GM19467 (cell line): ENCODE data around the gene ARHGAP24.
A peak's percentile ranks its signal among the peaks of the same experiment; 100 is the strongest.
"Not testable (repeated sequence)": the region's sequence is repeated elsewhere in the genome, so short reads cannot be mapped to it uniquely, and the experiment has no call there.

Experiments used
- ATAC-seq: cut with Tn5 transposase; IDR thresholded peaks from one replicate; pipeline ENCODE4 v1.9.1; 2021; ENCODE audit warnings: mild to moderate bottlenecking, moderate library complexity; ENCODE audit not compliant: unreplicated experiment

Gene ARHGAP24

DNA sequence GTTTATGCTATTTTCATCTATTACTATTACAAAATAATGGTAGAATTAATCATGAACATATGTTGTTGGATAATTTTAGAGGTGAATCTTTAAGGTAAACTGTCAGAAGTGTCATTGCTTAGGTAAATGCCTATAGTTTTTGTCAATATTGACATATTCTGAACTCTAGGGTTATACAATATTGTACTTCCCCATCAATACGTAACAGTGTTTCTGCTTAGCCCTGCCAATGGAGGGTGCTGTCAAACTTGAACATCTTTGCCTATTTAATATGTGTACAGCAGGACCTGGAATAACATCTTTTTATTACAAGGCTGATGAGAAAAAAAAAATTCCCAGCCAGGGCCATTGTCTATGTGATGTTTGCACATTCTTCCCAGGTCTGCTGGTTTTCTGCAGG lies 40.8 kb downstream of the ARHGAP24 start:
- ATAC-seq: no peak

DNA sequence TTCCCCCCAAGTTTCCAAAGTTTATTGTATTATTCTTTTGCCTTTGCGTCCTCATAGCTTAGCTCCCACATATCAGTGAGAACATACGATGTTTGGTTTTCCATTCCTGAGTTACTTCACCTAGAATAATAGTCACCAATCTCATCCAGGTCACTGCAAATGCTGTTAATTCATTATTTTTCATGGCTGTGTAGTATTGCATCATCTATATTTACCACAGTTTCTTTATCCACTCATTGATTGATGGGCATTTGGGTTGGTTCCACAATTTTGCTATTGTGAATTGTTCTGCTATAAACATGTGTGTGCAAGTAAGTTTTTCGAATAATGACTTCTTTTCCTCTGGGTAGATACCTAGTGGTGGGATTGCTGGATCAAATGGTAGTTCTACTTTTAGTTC lies 43.6 kb downstream of the ARHGAP24 start:
- not testable (repeated sequence) for ATAC-seq

DNA sequence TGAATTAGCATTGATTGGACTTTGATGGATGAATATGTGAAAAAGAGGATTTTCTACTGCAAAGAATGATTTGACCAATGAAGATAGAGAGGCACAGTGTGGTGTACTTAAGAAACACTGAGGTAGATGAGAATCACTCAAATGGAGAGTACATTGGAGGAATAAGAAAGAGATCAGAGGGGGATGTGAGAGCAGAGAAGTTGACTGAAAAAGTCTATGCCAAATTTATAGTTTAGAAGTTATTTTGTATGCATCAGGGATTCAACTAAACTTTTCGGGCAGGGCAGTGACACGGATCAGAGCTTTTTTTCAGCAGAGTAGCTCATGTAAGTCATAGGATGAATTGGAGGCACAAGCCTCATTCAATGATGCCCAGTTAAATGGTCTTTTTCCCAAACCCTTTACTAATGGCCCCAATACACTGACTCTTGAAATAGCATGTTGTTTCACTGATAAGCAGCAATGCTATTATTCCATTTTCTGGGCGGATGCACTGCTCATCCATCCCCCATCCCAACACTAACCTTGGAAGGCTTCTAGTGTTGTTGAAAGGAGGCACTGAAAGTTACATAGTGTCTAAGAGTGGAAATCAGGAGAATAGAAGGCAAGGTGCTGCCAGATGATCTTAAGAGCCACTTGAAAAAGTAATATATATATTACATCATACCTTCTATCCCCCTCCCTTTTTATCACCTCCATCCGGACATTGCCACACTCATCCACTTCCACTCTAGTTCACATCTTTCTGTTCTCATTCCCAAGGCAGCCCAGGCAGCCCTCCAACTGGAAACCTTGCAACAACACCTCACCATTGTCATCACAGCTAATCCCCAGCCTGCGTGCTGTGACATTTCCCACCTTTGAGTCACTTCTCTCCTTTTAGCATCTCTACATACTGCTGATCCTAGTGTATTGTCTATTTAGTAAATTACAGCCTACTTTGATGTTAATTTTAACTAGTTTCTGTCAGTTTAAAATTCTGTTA lies 46.1 kb downstream of the ARHGAP24 start:
- ATAC-seq: no peak

DNA sequence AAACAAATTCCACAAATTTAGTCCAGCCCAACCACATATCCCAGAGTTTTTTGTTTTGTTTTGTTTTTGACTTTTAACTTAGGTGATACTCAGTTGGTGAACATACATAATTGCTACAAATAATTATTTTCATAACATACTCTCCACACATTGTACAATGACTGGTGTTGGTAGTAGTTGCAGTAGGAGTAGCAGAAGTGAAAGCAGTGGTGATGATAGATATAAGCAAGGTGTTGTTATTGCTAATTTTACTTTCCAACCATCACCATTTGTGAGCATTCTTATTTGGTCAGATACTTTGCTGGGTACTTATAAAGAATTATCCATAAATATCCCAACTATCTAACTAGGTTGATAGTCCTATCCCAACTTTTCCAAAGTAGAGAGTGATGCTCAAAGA lies 47.3 kb downstream of the ARHGAP24 start:
- no peak for ATAC-seq

DNA sequence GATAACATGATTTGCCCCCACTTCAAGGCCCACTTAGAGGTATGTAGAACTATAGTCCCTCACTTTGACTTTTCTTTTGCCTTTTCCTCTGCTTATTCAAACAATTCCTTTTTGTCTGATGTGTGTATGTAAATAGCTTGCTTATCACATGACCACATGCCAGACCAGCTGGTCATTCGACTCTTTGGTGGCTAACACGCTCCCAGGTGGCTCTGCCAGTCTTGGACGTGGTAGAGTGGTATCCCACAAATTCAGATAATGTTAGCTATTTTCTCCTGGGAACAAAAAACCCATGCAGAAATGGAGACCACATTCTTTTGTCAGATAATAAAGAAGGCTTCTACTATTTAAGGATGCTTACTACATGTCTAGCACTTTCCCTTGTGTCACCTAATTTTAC lies 47.9 kb downstream of the ARHGAP24 start:
- no peak for ATAC-seq

DNA sequence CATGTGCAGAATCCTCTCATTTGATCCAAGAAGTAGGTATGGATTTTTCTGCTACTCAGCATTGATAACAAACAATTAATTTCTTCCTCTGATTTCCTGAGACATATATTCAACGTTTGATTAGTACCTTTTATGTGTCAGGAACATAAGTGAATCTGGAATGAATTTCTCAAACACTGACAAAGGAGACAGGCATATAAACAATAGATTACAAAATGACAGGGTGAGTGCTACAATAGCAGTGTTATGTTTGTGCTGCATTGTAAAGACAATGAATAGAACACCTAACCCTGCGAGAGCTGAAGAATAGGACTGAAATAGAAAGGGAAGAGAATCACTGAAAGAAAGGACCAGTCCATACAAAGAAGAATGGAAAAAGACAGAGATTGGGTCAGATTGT lies 52.9 kb downstream of the ARHGAP24 start:
- ATAC-seq: no peak

DNA sequence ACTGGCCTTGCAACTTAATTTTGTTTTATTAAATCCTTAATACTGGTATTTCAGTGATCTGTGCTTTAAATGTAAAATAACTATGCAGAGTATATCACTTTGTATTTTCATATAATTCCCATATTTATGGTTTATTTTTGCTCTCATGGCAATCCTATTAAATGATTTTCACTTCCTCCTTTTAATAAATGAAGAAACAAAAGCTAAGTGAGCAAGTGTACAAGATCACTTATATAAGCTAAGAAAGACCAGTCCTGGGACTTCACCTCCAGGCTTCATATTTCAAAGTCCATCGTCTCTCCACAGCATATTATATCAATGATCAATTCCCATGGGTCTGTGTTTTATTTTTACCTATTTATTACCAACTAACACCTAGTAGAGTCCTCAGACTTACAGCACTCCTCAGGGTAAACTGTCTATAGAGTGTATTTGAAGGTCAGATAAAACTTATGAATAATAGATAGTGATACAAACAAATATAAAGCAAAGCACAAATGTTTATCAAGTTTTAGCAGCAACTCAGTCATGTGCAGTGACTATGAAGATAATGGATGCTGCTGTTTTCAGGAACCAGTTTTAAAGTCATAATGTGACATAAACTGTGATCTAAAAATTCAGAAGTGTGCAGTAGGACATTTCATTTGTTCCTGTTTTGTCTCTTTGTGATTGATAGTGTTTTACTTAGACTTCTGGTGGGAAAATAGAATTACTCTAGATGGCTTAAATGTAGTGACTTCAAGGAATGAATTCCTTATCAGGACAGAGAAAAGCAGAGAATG lies 56.8 kb downstream of the ARHGAP24 start:
- ATAC-seq: no peak

DNA sequence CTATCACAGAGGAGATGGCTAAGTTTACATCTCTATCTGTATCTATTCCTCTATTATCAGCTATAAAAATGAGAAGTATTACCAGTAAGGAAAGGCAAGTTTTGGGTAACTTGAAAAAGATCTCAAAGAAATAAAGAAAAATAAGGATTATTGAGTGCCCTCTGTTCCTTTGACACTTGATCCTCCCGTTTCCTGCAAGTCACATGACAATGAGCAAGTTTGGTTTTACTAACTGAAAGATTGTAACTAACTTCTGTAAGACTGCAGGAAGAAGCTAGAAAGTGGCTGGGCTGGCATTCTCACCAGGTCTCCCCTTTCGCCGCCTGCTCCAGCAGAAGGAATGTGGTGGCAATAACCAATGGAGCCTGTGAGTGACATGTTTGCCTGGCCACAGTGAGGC lies 59.2 kb downstream of the ARHGAP24 start:
- ATAC-seq: no peak

DNA sequence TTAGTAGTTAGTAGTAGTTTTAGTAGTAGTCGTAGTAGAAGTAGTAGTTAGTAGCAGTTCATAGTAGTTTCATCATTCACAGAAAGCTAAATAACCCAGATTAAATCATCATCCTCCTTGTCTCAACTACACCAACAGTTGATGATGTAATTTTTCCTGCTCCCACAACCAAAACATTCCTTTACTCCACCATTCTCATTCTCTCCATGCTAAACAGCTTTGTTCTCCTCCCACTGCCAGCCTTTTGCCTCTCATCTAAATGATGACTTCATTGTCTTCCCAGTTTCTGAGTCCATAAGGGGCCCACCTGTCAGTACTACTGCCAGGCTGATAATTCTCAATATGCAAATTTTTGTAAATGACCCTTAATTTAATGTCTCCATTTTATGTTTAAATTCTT lies 68.9 kb downstream of the ARHGAP24 start:
- no peak for ATAC-seq

DNA sequence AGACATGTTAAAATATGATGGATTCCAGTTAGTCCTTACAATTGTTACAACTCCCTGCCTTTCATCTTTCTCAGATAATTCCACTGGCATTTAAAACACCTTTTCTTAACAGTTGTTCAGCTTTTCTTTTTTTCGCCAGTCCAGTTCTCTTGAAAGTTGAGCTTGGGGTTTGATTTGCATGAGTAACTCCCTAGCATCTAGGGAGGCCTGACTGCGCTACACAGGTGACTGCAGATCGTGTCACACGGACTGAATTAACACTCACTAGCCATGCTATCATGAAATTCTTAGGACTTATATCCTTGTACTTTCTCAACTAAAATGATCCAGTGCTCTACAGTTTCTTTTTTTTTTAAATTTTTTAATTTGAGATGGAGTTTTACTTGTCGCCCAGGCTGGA lies 69.8 kb downstream of the ARHGAP24 start:
- no peak for ATAC-seq

DNA sequence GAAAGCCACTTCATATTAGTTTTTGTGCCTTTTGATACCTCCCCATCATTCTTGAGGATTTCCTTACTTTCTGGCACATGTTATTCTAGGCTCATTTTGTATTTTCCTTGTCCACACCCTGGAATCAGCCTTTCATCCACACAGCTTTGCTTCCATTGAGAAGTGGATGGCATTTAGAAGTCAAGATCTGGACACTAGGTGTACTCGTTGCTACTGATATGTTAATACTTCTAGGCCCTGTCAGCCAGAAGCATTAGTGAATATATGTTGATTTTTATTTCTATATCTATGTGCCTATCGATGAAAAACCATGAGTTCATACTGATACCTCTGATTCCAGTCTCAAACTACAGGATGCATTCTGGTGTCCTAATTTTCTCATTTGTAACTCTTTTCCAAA lies 73.2 kb downstream of the ARHGAP24 start:
- no peak for ATAC-seq

DNA sequence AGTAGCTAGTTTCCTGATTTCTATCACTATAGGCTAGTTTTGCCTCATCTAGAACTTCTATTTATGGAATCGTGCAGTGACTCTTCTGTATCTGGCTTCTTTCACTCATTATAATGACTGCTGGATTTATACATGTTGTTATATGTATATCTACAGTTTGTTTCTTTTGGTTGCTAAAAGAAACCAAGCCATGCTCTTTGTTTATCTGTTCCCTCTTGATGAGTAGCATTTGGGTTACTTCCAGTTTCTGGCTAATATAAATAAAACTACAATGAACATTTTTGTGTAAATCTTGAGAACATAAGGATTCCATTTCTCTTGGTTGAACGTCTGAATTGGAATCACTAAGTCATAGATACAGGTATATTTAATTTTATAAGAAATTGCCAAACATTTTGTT lies 73.9 kb downstream of the ARHGAP24 start:
- no peak for ATAC-seq

DNA sequence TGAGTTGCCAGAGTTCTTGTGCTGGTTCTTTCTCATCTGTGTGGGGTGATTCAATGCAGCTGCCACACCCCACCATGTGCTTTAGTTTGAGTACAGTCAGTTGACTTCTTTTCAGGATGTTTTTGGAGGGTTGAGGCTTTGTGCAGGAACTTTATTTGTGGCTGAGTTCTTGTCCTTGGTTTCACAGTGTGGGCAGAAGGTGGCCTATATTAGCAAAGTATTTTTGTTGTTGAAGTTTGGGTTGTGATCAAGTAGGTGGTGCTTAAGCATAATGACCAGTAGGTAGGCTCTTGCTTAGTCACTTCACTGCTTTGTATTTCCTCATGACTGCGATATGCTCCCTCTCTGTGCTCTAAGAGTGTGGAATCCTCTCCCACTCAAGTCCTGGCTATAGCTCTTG lies 80.3 kb downstream of the ARHGAP24 start:
- no peak for ATAC-seq

DNA sequence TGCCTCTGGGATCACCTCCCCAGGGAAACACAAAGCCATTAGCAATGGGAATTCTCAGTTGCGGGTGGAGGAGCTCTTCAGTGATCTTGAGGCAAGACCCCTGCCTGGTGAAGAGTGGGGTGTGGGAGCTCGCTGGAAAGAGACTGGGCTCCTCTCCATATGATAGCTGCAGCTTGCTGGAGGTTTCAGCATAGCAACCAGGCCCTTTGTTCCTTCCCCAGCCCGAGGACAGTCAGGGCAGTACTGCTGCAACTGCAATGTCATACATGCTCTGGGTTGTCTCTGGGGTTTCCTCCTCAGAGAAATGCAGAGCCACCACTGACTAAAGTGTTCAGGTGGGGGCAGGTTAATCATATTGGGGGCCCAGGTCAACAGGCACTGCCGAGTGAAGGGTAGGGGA lies 81.3 kb downstream of the ARHGAP24 start:
- no peak for ATAC-seq

DNA sequence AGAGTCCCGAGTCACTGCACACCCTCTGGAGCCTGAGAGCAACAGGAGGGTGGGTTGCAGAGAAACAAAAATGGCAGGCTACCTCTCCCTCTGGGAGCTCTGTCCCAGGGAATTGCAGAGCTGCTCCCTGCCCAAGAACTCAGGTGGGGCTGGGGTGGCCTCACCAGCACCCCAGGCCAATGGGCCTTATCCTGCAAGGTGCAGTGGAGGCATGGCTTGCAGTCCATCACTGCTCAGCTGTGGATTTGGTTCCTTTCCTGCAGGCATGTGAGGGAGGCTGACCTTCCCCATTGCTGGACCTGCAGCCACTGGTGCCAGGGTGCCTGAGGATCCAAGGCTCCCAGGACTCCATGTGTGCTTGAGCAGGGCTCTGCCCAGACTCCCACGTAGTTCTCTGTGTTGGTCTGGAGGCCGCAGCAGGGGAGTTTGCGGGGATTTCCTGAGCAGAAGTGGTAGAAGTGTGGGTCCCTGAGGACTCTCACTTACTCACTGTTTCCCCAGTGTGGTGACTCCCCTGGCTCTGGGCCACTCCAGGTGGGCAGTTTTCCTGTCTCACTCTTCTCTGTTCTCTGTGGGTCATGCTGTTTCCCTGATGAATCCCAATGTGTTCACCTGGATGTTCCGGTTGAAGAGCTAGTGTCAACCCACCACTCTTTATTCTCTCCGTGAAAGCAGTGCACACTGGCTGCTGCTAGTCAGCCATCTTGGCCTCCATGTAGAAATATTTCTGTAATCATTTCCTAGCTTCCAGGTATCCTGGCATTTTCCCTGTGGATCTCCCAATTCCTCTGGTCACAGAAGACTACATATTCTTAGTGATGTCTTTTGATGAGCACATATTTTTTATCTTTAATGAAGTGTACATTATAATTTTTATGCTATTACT lies 82.3 kb downstream of the ARHGAP24 start:
- ATAC-seq: peak; percentile 86

DNA sequence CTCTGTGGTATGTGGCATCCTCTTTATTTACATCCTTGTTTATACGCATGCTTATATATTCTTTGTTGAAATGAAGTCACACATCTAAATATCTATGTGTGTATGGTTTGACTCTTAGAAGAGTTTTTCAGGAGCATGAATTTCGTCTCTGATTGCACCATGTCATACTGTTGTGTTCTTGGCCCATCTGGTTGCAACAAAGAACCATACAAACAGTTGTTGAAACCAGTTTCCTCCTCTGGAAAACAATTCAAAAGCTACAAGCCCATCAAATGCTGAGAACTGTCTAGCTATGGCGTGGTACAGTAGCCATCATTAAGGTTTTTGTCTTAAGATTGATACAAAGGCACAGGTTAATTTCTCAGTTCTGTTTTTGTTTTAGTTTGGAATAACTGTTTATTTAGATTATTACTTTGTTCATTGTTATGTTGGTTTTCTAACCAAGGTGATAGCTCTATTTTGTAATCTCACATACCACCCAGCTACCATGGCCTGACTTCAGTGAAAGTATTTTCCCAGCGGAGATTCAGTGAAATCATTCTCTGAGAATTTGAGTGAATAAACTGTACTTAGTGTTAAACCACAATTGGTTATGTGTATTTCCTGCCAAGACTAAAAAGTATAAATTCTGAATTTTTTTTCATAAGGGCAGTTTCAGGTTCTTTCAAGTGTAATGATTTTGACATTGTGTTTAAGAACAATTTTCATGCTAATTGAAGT lies 91.0 kb downstream of the ARHGAP24 start:
- ATAC-seq: no peak

DNA sequence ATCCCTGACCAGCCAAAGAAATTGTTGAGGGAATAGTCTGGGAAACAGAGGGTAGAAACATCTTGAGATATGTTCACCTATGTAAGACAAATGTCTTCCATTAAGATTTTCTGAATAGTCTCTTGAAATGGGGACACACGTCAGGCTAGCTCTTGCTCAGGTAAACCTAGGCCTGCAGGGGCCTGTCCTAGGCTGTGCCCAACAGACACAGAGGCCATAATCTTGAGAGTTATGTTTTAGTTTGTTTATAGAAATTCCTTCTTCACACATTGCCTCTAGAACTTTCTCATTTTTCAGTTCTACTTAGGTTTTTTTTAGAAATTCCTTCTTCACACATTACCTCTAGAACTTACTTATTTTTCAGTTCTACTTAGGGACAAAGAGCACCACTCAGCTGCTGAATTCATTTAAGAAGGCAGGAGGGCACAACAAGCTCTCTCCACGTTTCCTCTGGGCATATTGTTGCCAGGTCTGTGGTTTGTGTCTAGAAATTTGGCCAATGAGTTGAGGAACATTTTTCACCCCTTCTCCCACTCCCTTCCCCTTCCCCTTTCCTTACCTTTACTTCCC lies 94.9 kb downstream of the ARHGAP24 start:
- ATAC-seq: no peak

DNA sequence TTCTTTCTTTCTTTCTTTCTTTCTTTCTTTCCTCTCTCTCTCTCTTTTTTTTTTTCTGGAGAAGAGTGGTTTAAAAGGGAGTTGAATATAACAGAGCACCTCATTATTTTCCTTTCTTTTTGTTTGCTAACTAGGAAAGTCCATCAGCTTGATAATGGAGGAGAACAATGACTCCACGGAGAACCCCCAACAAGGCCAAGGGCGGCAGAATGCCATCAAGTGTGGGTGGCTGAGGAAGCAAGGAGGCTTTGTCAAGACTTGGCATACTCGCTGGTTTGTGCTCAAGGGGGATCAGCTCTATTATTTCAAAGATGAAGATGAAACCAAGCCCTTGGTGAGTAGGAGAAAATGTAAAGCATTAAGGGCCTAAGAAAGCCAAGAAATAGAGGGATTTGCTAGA lies 95.4 kb downstream of the ARHGAP24 start:
- no peak for ATAC-seq

DNA sequence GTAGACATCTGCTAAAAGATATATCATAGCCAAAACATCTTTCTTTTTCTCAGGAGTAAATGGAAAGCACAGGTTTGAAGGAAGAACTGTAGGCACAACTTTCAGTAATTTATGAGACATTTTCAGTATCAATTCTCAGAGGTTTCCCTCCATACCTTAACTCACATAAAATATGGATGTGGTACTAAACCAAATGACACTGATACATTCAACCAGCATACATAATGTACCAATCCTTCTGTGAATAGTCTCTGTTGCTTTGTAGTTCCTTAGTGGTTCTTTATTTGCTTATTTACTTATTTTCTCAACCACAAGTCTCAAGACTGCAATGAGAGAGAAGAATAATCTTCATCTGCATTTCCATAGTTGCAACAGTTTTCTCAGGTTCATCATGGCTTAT lies 96.1 kb downstream of the ARHGAP24 start:
- peak; percentile 47 for ATAC-seq

DNA sequence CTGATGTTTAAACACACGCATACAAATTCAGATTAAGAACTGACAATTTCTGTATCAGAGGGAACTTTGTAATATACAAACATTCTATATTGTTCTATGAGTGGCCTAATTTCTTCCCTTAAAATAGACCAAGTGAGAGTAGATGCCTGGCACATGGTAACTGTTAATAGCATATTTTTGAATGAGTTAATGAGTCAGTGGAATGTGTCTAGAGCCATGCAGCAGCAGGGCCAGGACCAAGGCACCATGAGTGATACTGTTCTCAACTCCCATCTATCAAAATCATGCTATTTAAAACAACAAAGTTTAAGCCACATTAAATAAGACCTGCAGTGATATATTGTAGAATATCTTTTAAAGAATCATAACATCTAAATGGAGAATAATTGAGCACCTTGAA lies 98.3 kb downstream of the ARHGAP24 start:
- ATAC-seq: no peak
